ENCODE results near the gene DAPP1.

GRCh38 chr4:99847362-99847976, 30.8 kb downstream of the DAPP1 start:
- TF ChIP-seq POLR2A (IDR thresholded peaks at IDR 0.05; ENCODE audit: low read length) (no peak), GATA1 (IDR thresholded peaks at IDR 0.05; ENCODE audit: low read depth, low read length) (no peak)

Measured in erythroblast (primary cell).